Measurements from ENCODE around the gene CCDC92. TPM values are rescaled to one million over a fixed set of nuclear protein-coding genes. Genes with fewer than 3 reads are reported as not detected.

Gene CCDC92
- total and polyA plus RNA-seq, 10 of the 15 experiments (the other 5 are each of a cell fraction or from before 2014, with no cell fraction given), result 0.53 to 11.8 (median 4.2) TPM

- ChIA-PET SMC1A (ENCODE audit: uncharacterized antibody, unreplicated experiment) (interaction anchor here (1.2 kb wide), 2 partner anchors 14 to 15 kb away, joined by 3 to 4 read pairs; no protein-coding TSS in a partner anchor), RAD21 (ENCODE audit: unreplicated experiment) (no interaction called here), POLR2A (no interaction called here), CTCF (interaction anchor here (1.9 kb wide), 1 partner anchor 17 kb away, joined by 5 read pairs; no protein-coding TSS in a partner anchor)
- no TSS peak for BruUV-seq (replicated peaks)
- no peak overlapping the region for H3K27ac ChIP-seq (ENCODE audit: control insufficient read depth, insufficient read depth)
- intact Hi-C loops (cut with micrococcal nuclease; ENCODE audit: unreplicated experiment) (no loop called here), in situ Hi-C loops (cut with MboI) (no loop called here)
- DNase-seq (ENCODE audit: low read depth, low spot score) (no peak), FAIRE-seq (no peak), ATAC-seq (no peak)
- H3K9me3 ChIP-seq (replicated peaks; ENCODE audit: control insufficient read depth, insufficient read depth, low read length), result no peaks in the 10 kb centered on the region
- no peaks in the 10 kb centered on the region; the same call in 1 of the 2 replicates for H4K20me1 ChIP-seq (ENCODE audit: control insufficient read depth, insufficient read depth)
- H3K4me3 ChIP-seq, result no peak overlapping the region
- H3K9ac ChIP-seq (ENCODE audit: control insufficient read depth, insufficient read depth, low read length), result no peak overlapping the region
- H3K27me3 ChIP-seq (replicated peaks in 1 of 2; ENCODE audit: control insufficient read depth in 2 of 2, insufficient read depth in 2 of 2, low read length in 1 of 2), result no peaks in the 10 kb centered on the region
- H2AFZ ChIP-seq (ENCODE audit: control insufficient read depth, low read depth, low read length), result no peak overlapping the region
- H3K79me2 ChIP-seq (ENCODE audit: control insufficient read depth, insufficient read depth, low read length), result no peaks in the 10 kb centered on the region
- H3K4me1 ChIP-seq (ENCODE audit: control insufficient read depth, insufficient read depth, low read length), result peaks cover 9% of the 10 kb centered on the region
- WGBS (ENCODE audit: insufficient coverage, insufficient replicate concordance, low lambda C conversion rate, missing lambda C conversion rate), result 84% methylated on average over 7 of the region's 7 CpGs
- H3K36me3 ChIP-seq (ENCODE audit: control insufficient read depth in 2 of 2, insufficient read depth in 2 of 2, low read length in 1 of 2), result peaks cover 7 to 12% of the 10 kb centered on the region in 2 experiments
- H3K4me2 ChIP-seq (ENCODE audit: control insufficient read depth, insufficient read depth), result no peak overlapping the region
- TF ChIP-seq, protein P1, sequence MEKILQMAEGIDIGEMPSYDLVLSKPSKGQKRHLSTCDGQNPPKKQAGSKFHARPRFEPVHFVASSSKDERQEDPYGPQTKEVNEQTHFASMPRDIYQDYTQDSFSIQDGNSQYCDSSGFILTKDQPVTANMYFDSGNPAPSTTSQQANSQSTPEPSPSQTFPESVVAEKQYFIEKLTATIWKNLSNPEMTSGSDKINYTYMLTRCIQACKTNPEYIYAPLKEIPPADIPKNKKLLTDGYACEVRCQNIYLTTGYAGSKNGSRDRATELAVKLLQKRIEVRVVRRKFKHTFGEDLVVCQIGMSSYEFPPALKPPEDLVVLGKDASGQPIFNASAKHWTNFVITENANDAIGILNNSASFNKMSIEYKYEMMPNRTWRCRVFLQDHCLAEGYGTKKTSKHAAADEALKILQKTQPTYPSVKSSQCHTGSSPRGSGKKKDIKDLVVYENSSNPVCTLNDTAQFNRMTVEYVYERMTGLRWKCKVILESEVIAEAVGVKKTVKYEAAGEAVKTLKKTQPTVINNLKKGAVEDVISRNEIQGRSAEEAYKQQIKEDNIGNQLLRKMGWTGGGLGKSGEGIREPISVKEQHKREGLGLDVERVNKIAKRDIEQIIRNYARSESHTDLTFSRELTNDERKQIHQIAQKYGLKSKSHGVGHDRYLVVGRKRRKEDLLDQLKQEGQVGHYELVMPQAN (conservative IDR thresholded peaks at IDR 0.05), result no peak
- TF ChIP-seq CHD2 (IDR thresholded peaks at IDR 0.05; ENCODE audit: borderline replicate concordance, low read depth, low read length) (no peak), YBX1 (IDR thresholded peaks at IDR 0.05) (no peak), HDAC6 (IDR thresholded peaks at IDR 0.05; ENCODE audit: unreplicated experiment) (no peak), POLR2AphosphoS2 (IDR thresholded peaks at IDR 0.05; ENCODE audit: low read depth, low read length) (no peak), MXI1 (IDR thresholded peaks at IDR 0.05; ENCODE audit: low read depth, low read length) (no peak), ASH2L (IDR thresholded peaks at IDR 0.05; ENCODE audit: borderline replicate concordance, low read depth) (no peak), CHD1 (IDR thresholded peaks at IDR 0.05; ENCODE audit: low read depth, low read length) (no peak), CEBPB (IDR thresholded peaks at IDR 0.05; ENCODE audit: borderline replicate concordance in 1 of 2, low read depth in 2 of 2, low read length in 2 of 2) (no peak), LARP7 (IDR thresholded peaks at IDR 0.05) (no peak), TCF12 (IDR thresholded peaks at IDR 0.05; ENCODE audit: low read depth, low read length) (no peak), MAX (IDR thresholded peaks at IDR 0.05; ENCODE audit: low read depth, low read length) (no peak), KDM1A (IDR thresholded peaks at IDR 0.05; ENCODE audit: borderline replicate concordance) (no peak)
- TF ChIP-seq, protein P2, sequence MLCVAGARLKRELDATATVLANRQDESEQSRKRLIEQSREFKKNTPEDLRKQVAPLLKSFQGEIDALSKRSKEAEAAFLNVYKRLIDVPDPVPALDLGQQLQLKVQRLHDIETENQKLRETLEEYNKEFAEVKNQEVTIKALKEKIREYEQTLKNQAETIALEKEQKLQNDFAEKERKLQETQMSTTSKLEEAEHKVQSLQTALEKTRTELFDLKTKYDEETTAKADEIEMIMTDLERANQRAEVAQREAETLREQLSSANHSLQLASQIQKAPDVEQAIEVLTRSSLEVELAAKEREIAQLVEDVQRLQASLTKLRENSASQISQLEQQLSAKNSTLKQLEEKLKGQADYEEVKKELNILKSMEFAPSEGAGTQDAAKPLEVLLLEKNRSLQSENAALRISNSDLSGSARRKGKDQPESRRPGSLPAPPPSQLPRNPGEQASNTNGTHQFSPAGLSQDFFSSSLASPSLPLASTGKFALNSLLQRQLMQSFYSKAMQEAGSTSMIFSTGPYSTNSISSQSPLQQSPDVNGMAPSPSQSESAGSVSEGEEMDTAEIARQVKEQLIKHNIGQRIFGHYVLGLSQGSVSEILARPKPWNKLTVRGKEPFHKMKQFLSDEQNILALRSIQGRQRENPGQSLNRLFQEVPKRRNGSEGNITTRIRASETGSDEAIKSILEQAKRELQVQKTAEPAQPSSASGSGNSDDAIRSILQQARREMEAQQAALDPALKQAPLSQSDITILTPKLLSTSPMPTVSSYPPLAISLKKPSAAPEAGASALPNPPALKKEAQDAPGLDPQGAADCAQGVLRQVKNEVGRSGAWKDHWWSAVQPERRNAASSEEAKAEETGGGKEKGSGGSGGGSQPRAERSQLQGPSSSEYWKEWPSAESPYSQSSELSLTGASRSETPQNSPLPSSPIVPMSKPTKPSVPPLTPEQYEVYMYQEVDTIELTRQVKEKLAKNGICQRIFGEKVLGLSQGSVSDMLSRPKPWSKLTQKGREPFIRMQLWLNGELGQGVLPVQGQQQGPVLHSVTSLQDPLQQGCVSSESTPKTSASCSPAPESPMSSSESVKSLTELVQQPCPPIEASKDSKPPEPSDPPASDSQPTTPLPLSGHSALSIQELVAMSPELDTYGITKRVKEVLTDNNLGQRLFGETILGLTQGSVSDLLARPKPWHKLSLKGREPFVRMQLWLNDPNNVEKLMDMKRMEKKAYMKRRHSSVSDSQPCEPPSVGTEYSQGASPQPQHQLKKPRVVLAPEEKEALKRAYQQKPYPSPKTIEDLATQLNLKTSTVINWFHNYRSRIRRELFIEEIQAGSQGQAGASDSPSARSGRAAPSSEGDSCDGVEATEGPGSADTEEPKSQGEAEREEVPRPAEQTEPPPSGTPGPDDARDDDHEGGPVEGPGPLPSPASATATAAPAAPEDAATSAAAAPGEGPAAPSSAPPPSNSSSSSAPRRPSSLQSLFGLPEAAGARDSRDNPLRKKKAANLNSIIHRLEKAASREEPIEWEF (IDR thresholded peaks at IDR 0.05; ENCODE audit: insufficient replicate concordance, low read depth, low read length), result no peak
Observed at GRCh38 chr12:124001343-124001742, 28.7 kb upstream of the CCDC92 start.

Measured in GM12878 (cell line).